HG03565 (cell line): ENCODE measurements around the gene DCANP1.
A peak's percentile ranks its signal among the peaks of the same experiment; 100 is the strongest.

Experiments
- ATAC-seq: cut with Tn5 transposase; IDR thresholded peaks from one replicate; pipeline ENCODE4 v1.9.1; 2021; ENCODE audit warnings: mild to moderate bottlenecking, moderate library complexity; ENCODE audit not compliant: unreplicated experiment

The DCANP1 gene

GRCh38 chr5:135481387-135481786, 34.2 kb upstream of the DCANP1 start:
- no peak for ATAC-seq

- ATAC-seq = no peak
These were observed 33.4 kb upstream of the DCANP1 start for GRCh38 chr5:135480511-135480910.

GRCh38 chr5:135478938-135479337, 31.8 kb upstream of the DCANP1 start:
- ATAC-seq = no peak

GRCh38 chr5:135477613-135478066, 30.5 kb upstream of the DCANP1 start:
- no peak for ATAC-seq

GRCh38 chr5:135476615-135477581, 29.8 kb upstream of the DCANP1 start:
- ATAC-seq = no peak

GRCh38 chr5:135473956-135474670, 27.0 kb upstream of the DCANP1 start:
- ATAC-seq = no peak

GRCh38 chr5:135472141-135472540, 25.0 kb upstream of the DCANP1 start:
- no peak for ATAC-seq

GRCh38 chr5:135471726-135472125, 24.6 kb upstream of the DCANP1 start:
- no peak for ATAC-seq

- ATAC-seq = no peak
These were observed 22.8 kb upstream of the DCANP1 start for GRCh38 chr5:135469911-135470310.

- ATAC-seq = no peak
These were observed 21.4 kb upstream of the DCANP1 start for GRCh38 chr5:135468541-135468940.

- ATAC-seq = no peak
These were observed 20.8 kb upstream of the DCANP1 start for GRCh38 chr5:135467871-135468485.

- ATAC-seq = no peak
These were observed 20.0 kb upstream of the DCANP1 start for GRCh38 chr5:135467051-135467625.

- no peak for ATAC-seq
These were observed 19.3 kb upstream of the DCANP1 start for GRCh38 chr5:135466178-135467050.

GRCh38 chr5:135465391-135466122, 18.4 kb upstream of the DCANP1 start:
- no peak for ATAC-seq

GRCh38 chr5:135462304-135462703, 15.2 kb upstream of the DCANP1 start:
- ATAC-seq = peak; percentile 63

- ATAC-seq = no peak
These were observed 14.5 kb upstream of the DCANP1 start for GRCh38 chr5:135461481-135462151.

GRCh38 chr5:135460246-135461033, 13.3 kb upstream of the DCANP1 start:
- no peak for ATAC-seq

GRCh38 chr5:135458921-135459331, 11.8 kb upstream of the DCANP1 start:
- ATAC-seq = no peak
